ENCODE results near the gene IRAK1.

- no peak for TF ChIP-seq CTCF (conservative IDR thresholded peaks at IDR 0.05 in 1 of 2, IDR thresholded peaks at IDR 0.05 in 1 of 2; ENCODE audit: extremely low read depth in 1 of 2, insufficient read depth in 1 of 2, low read depth in 1 of 2, low read length in 2 of 2)
- no peak for TF ChIP-seq EZH2 (IDR thresholded peaks at IDR 0.05; ENCODE audit: borderline replicate concordance, low read length)
These were observed 1.8 kb downstream of the IRAK1 start for GRCh38 chrX:154017766-154018517.

Data from mammary epithelial cell (primary cell).